Prostate gland (tissue), 2 donors: ENCODE results near the gene SH3TC2. TPM values are rescaled to one million over a fixed set of nuclear protein-coding genes. Genes with fewer than 3 reads are reported as not detected.
A peak's percentile ranks its signal among the peaks of the same experiment; 100 is the strongest.

Experiments
- DNase-seq: peaks from one replicate; pipeline ENCODE4 v3.0.0-alpha.2; 2019; ENCODE audit warnings: low spot score
- H3K27ac ChIP-seq, 2 donors: fragments of 200-600 bp; sonication (generic); 2 replicates each; pipeline ENCODE4 v1.5.1; 2017 to 2019
- H3K27me3 ChIP-seq: fragments of 200-600 bp; sonication (generic); replicated peaks from 2 replicates; pipeline ENCODE4 v1.5.1; 2019; ENCODE audit not compliant: insufficient read depth
- H3K36me3 ChIP-seq, 2 donors: fragments of 200-600 bp; sonication (generic); 1 replicate in 1 of 2; 2 replicates in 1 of 2; pipeline versions ENCODE4 v1.5.1 to v1.8.1; 2017 to 2019
- H3K4me1 ChIP-seq: fragments of 200-600 bp; sonication (generic); replicated peaks from 2 replicates; pipeline ENCODE4 v1.5.1; 2019
- H3K4me3 ChIP-seq, 2 donors: fragments of 200-600 bp; sonication (generic); 2 replicates each; pipeline ENCODE4 v1.5.1; 2017 to 2019
- H3K9me3 ChIP-seq: fragments of 200-600 bp; sonication (generic); 2 replicates; pipeline ENCODE4 v1.5.1; 2017
- CTCF ChIP-seq, 4 experiments: fragments of 200-600 bp in 2 of 4; fragments of 450-650 bp in 2 of 4; sonication (generic) in 2 of 4; IDR thresholded peaks; 1 replicate in 3 of 4; 2 replicates in 1 of 4; pipeline ENCODE4 v1.5.1; 2016 to 2019; ENCODE audit warnings: antibody characterized with exemption in 4 of 4, mild to moderate bottlenecking in 2 of 4, moderate library complexity in 2 of 4
- POLR2A ChIP-seq: fragments of 450-650 bp; IDR thresholded peaks from one replicate; pipeline ENCODE4 v1.6.1; 2016; ENCODE audit warnings: antibody characterized with exemption, mild to moderate bottlenecking
- POLR2AphosphoS5 ChIP-seq: sonication (generic); formaldehyde crosslinking; IDR thresholded peaks from one replicate; pipeline ENCODE4 v1.6.1; 2017; ENCODE audit warnings: antibody characterized with exemption
- WGBS: methylation state at CpG from one replicate; pipeline ENCODE4 v1.1.5; 2018; 5-methylcytosine and 5-hydroxymethylcytosine counted together
- intact Hi-C: fragments of 100-400 bp; cut with DNase I; formaldehyde crosslinking; loops from one replicate; pipeline ENCODE4 v1.14.2; 2022
- total RNA-seq, 2 donors: library from RNA; depleted of rRNA; stranded (reverse); fragments of >200 nt; gene quantifications; one replicate each; pipeline ENCODE4 v1.1.0, GENCODE V29; 2016

The SH3TC2 gene
- 10 to 100 TPM in 1 of 2 donors, 1 to 10 TPM in 1; 6.2 to 69.1 TPM for total RNA-seq

DNA sequence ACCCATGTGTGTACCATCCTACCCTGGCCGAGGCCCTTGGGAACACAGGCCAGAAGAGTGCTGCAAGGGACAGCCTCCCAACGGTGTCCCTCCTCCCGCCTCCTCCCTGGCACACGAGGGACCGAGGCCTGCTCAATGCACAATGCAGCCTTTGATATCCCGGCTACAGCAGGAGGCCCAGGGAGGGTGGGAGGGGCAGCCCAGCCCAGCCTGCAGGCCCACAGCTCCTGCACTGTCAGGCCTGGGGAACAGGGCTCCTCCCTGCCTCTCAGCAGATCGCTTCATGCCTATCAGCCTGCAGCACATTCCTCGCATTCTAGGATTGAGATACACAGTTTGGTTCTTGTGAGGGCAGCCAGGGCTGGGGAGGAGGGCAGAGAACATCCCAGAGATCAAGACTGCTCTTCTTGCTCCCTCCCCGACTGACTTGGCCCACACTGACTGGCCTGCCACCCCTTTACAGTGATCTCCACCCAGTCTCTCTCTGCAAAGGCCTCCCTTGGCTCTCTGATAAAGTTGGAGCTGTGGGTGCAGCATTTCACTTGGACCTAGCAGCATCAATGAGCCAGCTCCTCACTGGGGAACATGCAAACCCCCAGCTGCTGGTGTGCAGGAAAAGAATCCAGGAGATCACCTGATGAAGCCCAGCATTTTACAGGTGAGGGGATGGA, at the start of gene SH3TC2:
TSS of gene SH3TC2 (minus strand) at position 46 of the 671 bp plus-strand sequence. CDS start at position 6, 40 bp downstream.
- DNase-seq = peak; percentile 57
- H3K27me3 ChIP-seq = no peaks in the 10 kb centered on the region
- no peaks in the 10 kb centered on the region for H3K9me3 ChIP-seq
- no peak within 1 kb of the TSS for H3K4me3 ChIP-seq
- no peaks in the 10 kb centered on the region for H3K36me3 ChIP-seq
- H3K27ac ChIP-seq = peak within 1 kb of the TSS; percentile 13 to 38
- intact Hi-C loops = no loop called here
- TF ChIP-seq POLR2A (no peak), POLR2AphosphoS5 (no peak), CTCF (IDR thresholded peaks at IDR 0.05) (no peak)
- WGBS = 26% methylated on average over 9 of the region's 9 CpGs
- H3K4me1 ChIP-seq = no peaks in the 10 kb centered on the region

GRCh38 chr5:149110406-149110805, 47.5 kb upstream of the SH3TC2 start:
- Histone ChIP-seq H3K9me3 (no peaks in the 10 kb centered on the region), H3K27ac (no peak overlapping the region), H3K36me3 (no peaks in the 10 kb centered on the region), H3K4me1 (no peaks in the 10 kb centered on the region), H3K4me3 (no peak overlapping the region), H3K27me3 (no peaks in the 10 kb centered on the region)
- DNase-seq = no peak
- intact Hi-C loops = loop anchor here (5.0 kb wide), 1 partner anchor 378 kb away; no protein-coding TSS in a partner anchor
- WGBS = 79% methylated on average over 4 of the region's 4 CpGs
- TF ChIP-seq POLR2A (no peak), CTCF (IDR thresholded peaks at IDR 0.05) (no peak), POLR2AphosphoS5 (no peak)

DNA sequence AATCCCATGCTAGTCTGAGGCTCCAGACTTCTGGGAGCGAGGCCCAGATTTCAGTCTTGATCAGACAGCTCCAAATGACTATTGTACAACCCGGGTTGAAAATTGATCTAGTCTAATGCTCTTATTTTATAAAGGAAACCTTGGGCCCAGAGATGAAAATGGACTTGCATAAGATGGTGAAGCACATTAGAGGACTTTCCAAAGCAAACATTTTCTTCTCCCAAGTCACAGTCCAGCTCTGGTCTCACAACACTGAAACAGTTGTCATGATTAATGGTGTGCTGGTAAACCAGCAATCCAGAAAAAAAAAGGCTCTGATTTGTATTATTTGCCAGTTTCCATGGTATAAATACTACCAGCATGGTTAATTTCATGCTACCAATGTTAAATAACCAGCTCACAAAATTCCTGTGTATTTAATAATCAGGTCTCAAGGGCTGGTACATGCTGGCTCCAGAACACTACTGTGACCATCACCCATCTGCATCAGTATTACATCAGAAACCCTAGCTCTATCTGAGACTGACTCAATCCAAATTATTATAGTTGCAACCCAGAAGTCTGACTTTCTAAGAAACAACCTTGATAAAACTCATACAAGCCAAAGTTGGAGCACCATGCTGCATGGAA, 45.9 kb upstream of the SH3TC2 start:
- WGBS = 89% methylated on average over 2 of the region's 2 CpGs

GRCh38 chr5:149100331-149100730, 37.5 kb upstream of the SH3TC2 start:
- H3K27me3 ChIP-seq = no peaks in the 10 kb centered on the region
- no peaks in the 10 kb centered on the region for H3K9me3 ChIP-seq
- DNase-seq = no peak
- no peak overlapping the region for H3K27ac ChIP-seq
- no peaks in the 10 kb centered on the region for H3K36me3 ChIP-seq
- H3K4me3 ChIP-seq = no peak overlapping the region
- no peaks in the 10 kb centered on the region for H3K4me1 ChIP-seq
- intact Hi-C loops = no loop called here
- no peak for TF ChIP-seq POLR2A
- TF ChIP-seq CTCF (IDR thresholded peaks at IDR 0.05) = no peak
- no peak for TF ChIP-seq POLR2AphosphoS5

More for the DNA sequence above, 45.9 kb upstream of the SH3TC2 start:
- no peak overlapping the region for H3K27ac ChIP-seq
- no peaks in the 10 kb centered on the region for H3K9me3 ChIP-seq
- H3K36me3 ChIP-seq = no peaks in the 10 kb centered on the region
- no peaks in the 10 kb centered on the region for H3K27me3 ChIP-seq
- TF ChIP-seq CTCF (IDR thresholded peaks at IDR 0.05) (no peak), POLR2AphosphoS5 (no peak), POLR2A (no peak)
- H3K4me1 ChIP-seq = no peaks in the 10 kb centered on the region
- DNase-seq = no peak
- intact Hi-C loops = no loop called here
- no peak overlapping the region for H3K4me3 ChIP-seq

DNA sequence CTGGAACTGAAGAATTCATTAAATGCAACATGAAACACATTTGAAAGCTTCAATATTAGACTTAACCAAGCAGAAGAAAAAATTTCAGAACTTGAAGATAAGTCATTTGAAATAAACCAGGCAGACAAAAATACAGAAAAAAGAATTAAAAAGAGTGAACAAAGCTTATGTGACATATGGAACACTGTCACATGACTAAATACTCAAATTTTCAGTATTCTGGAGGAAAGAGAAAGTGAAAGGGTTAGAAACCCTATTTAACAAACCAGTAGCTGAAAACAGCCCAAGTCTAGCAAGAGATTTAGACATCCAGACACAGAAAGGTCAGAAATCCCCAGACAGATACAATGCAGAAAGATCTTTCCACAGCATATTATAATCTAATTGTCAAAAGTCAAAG, 37.1 kb upstream of the SH3TC2 start:
- Histone ChIP-seq H3K4me1 (no peaks in the 10 kb centered on the region), H3K36me3 (no peaks in the 10 kb centered on the region), H3K4me3 (no peak overlapping the region), H3K27me3 (no peaks in the 10 kb centered on the region), H3K9me3 (no peaks in the 10 kb centered on the region), H3K27ac (no peak overlapping the region)
- TF ChIP-seq CTCF (IDR thresholded peaks at IDR 0.05) (no peak), POLR2AphosphoS5 (no peak), POLR2A (no peak)
- no peak for DNase-seq
- intact Hi-C loops = no loop called here
